ENCODE measurements around the gene TNRC18. TPM values are rescaled to one million over a fixed set of nuclear protein-coding genes. Genes with fewer than 3 reads are reported as not detected.

Gene TNRC18
- total RNA-seq, 1 experiment from 2014 or later: 10.2 TPM

DNA sequence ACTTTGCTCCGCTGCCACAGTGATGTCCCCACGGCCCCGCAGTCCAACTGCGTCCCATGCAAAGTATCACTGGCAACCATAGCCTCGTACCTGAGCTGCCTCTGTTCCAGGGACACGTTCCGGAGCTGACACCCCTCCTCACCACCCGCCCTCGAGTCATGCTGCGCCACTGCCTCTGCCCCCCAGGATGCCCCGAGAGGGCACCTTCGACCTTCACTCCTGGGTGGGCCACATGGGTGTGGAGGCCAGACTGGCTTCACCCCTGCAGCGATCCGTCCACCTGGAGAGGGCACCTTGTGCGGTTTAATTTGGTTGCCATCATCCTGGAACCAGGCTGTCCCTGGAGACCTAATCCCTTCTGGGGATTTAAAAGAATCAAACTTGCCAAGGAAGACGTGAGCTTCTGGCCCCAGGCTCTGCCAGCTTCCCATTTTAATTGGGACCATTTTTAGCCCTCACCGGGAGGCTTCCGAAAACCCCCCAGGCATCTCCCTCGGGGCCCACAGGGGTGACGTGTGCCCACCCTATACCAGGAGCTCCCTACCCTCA, 19.2 kb upstream of the TNRC18 start:
- Histone ChIP-seq H3K9ac (ENCODE audit: low read length) (no peak overlapping the region), H3K9me2 (replicated peaks; ENCODE audit: insufficient read depth, low read length) (no peaks in the 10 kb centered on the region), H3K27ac (ENCODE audit: low read length) (no peak overlapping the region), H3K79me2 (ENCODE audit: low read length) (no peaks in the 10 kb centered on the region), H3K36me3 (ENCODE audit: insufficient read depth, low read length) (no peaks in the 10 kb centered on the region), H4K20me1 (ENCODE audit: insufficient read depth, low read depth, low read length) (no peaks in the 10 kb centered on the region), H3K4me3 (ENCODE audit: low read length) (no peak overlapping the region), H3K9me3 (ENCODE audit: low read length) (no peaks in the 10 kb centered on the region; the same call in 1 of the 2 replicates), H2AFZ (ENCODE audit: low read length) (no peak overlapping the region), H3K27me3 (ENCODE audit: low read length) (no peaks in the 10 kb centered on the region), H3K4me2 (ENCODE audit: low read depth, low read length, poor library complexity, severe bottlenecking) (no peak overlapping the region), H3K4me1 (ENCODE audit: low read length) (peaks cover 4% of the 10 kb centered on the region; the same call in 1 of the 2 replicates)
- DNase-seq: no peak

DNA sequence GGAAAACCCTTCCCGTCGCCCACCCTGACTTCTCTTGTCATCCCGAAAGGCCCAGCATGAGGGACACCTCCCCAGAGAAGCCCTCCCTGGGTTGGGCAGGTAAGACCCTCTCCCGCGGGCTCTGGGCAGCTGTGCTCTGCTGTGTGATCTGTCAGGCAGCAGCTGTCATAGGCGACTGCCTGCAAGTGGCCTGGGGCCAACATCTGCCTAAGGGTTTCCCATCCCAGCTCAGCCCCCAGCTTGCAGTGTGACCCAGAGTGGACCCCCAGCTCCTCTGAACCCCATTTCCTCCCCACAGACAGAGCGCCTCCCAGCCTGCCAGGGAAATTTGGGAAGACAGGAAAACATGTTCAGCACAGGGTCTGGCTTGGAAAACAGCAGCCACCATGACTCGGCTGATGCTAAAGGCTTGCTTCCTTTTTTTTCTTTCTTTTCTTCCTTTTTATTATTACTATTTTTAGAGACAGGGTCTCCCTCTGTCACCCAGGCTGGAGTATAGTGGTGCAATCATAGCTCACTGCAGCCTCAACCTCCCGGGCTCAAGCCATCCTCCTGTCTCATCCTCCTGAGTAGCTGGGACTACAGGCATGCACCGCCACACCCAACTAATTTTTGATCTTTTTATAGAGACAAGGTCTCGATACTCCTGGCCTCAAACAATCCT, 18.3 kb upstream of the TNRC18 start:
- Histone ChIP-seq H2AFZ (ENCODE audit: low read length) (no peak overlapping the region), H3K4me2 (ENCODE audit: low read depth, low read length, poor library complexity, severe bottlenecking) (no peak overlapping the region), H3K4me1 (ENCODE audit: low read length) (peaks cover 4% of the 10 kb centered on the region; the same call in 1 of the 2 replicates), H3K4me3 (ENCODE audit: low read length) (no peak overlapping the region), H3K36me3 (ENCODE audit: insufficient read depth, low read length) (no peaks in the 10 kb centered on the region), H3K79me2 (ENCODE audit: low read length) (no peaks in the 10 kb centered on the region), H3K9ac (ENCODE audit: low read length) (no peak overlapping the region), H3K27me3 (ENCODE audit: low read length) (no peaks in the 10 kb centered on the region), H4K20me1 (ENCODE audit: insufficient read depth, low read depth, low read length) (no peaks in the 10 kb centered on the region), H3K9me2 (replicated peaks; ENCODE audit: insufficient read depth, low read length) (no peaks in the 10 kb centered on the region), H3K9me3 (ENCODE audit: low read length) (no peaks in the 10 kb centered on the region; the same call in 1 of the 2 replicates), H3K27ac (ENCODE audit: low read length) (no peak overlapping the region)
- DNase-seq: no peak

DNA sequence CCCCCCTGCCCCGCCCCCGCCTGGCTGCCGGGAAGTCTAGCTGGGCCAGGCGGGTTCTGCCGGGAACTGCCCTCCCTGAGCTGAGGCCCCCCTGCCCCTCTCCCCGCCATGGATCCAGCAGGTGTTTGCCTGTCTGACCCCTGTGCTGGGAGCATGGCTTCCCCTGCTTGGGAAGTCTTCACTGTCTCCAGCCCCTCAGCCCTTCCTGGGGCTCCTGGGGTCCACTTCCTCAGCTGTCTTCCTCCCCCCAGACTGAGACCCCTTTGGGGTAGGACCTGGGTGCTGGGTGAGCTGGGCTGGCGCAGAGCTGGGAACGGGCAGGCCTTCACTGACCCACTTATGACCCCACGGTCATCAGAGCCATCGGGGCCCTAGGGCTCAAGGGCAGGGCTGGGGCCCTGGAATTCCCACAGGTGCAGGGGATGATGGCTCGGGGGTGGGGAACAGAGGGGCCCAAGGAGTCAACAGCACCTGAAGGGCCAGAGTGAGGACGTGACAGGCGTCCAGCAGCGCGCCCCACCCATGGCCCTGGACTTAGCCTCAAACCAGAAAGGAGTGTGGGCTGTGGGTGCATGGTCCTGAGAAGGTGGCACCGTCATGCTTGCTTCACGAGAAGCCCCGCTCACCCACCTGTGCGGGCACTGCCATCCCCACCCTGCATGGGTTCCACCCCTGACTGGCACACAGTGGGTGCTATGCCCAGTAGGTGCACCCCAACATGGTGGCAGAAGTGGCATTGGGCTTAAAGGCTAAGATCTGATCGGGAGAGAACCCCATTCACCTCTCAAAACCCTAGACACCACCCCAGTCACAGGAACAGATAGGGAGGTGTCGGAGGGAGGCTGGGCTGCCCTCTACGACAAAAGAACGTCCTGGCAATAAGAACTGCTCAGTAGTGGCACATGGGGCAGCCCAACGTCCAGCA, 16.2 kb upstream of the TNRC18 start:
- no peak overlapping the region for H3K27ac ChIP-seq (ENCODE audit: low read length)
- no peaks in the 10 kb centered on the region for H3K27me3 ChIP-seq (ENCODE audit: low read length)
- H3K9ac ChIP-seq (ENCODE audit: low read length): no peak overlapping the region
- peaks cover 4% of the 10 kb centered on the region; the same call in 1 of the 2 replicates for H3K4me1 ChIP-seq (ENCODE audit: low read length)
- no peaks in the 10 kb centered on the region for H3K9me2 ChIP-seq (replicated peaks; ENCODE audit: insufficient read depth, low read length)
- no peaks in the 10 kb centered on the region for H3K79me2 ChIP-seq (ENCODE audit: low read length)
- H3K4me3 ChIP-seq (ENCODE audit: low read length): no peak overlapping the region
- no peak overlapping the region for H3K4me2 ChIP-seq (ENCODE audit: low read depth, low read length, poor library complexity, severe bottlenecking)
- no peak overlapping the region for H2AFZ ChIP-seq (ENCODE audit: low read length)
- H3K9me3 ChIP-seq (ENCODE audit: low read length): no peaks in the 10 kb centered on the region; the same call in 1 of the 2 replicates
- no peaks in the 10 kb centered on the region for H4K20me1 ChIP-seq (ENCODE audit: insufficient read depth, low read depth, low read length)
- H3K36me3 ChIP-seq (ENCODE audit: insufficient read depth, low read length): no peaks in the 10 kb centered on the region
- no peak for DNase-seq

- no peak for DNase-seq
- H3K9me2 ChIP-seq (replicated peaks; ENCODE audit: insufficient read depth, low read length): no peaks in the 10 kb centered on the region
- no peaks in the 10 kb centered on the region for H3K79me2 ChIP-seq (ENCODE audit: low read length)
- no peaks in the 10 kb centered on the region for H3K27me3 ChIP-seq (ENCODE audit: low read length)
- H3K9ac ChIP-seq (ENCODE audit: low read length): no peak overlapping the region
- H4K20me1 ChIP-seq (ENCODE audit: insufficient read depth, low read depth, low read length): no peaks in the 10 kb centered on the region
- H3K9me3 ChIP-seq (ENCODE audit: low read length): no peaks in the 10 kb centered on the region; the same call in 1 of the 2 replicates
- no peaks in the 10 kb centered on the region for H3K36me3 ChIP-seq (ENCODE audit: insufficient read depth, low read length)
- H3K4me1 ChIP-seq (ENCODE audit: low read length): peaks cover 4% of the 10 kb centered on the region; the same call in 1 of the 2 replicates
- H3K4me2 ChIP-seq (ENCODE audit: low read depth, low read length, poor library complexity, severe bottlenecking): no peak overlapping the region
- no peak overlapping the region for H2AFZ ChIP-seq (ENCODE audit: low read length)
- H3K27ac ChIP-seq (ENCODE audit: low read length): no peak overlapping the region
- no peak overlapping the region for H3K4me3 ChIP-seq (ENCODE audit: low read length)
Measured at GRCh38 chr7:5439209-5439571, 15.6 kb upstream of the TNRC18 start.

DNA sequence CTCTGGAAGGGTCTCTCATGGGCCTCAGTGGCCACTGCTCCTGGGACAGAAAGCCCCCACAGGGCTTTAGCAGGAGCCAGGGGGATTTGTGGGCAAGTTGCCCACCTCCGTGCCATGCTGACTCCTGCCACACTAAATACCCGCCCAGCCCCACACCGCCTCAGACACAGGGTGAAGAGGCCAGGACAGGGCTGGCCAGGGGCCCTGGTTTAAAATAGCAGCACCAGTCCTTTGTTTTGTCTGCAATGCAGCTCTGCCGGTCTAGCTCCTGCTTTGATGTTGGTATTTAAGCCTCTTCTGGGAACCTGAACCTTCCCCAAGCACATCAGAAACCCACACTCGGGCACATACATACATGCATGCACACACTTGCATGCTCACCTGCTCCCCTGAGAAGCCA, 14.4 kb upstream of the TNRC18 start:
- Histone ChIP-seq H3K9me2 (replicated peaks; ENCODE audit: insufficient read depth, low read length) (no peaks in the 10 kb centered on the region), H3K4me1 (ENCODE audit: low read length) (peaks cover 4% of the 10 kb centered on the region; the same call in 1 of the 2 replicates), H3K27me3 (ENCODE audit: low read length) (no peaks in the 10 kb centered on the region), H3K9ac (ENCODE audit: low read length) (no peak overlapping the region), H4K20me1 (ENCODE audit: insufficient read depth, low read depth, low read length) (no peaks in the 10 kb centered on the region), H3K36me3 (ENCODE audit: insufficient read depth, low read length) (no peaks in the 10 kb centered on the region), H2AFZ (ENCODE audit: low read length) (no peak overlapping the region), H3K9me3 (ENCODE audit: low read length) (no peaks in the 10 kb centered on the region; the same call in 1 of the 2 replicates), H3K4me2 (ENCODE audit: low read depth, low read length, poor library complexity, severe bottlenecking) (no peak overlapping the region), H3K79me2 (ENCODE audit: low read length) (no peaks in the 10 kb centered on the region), H3K4me3 (ENCODE audit: low read length) (no peak overlapping the region), H3K27ac (ENCODE audit: low read length) (no peak overlapping the region)
- no peak for DNase-seq

DNA sequence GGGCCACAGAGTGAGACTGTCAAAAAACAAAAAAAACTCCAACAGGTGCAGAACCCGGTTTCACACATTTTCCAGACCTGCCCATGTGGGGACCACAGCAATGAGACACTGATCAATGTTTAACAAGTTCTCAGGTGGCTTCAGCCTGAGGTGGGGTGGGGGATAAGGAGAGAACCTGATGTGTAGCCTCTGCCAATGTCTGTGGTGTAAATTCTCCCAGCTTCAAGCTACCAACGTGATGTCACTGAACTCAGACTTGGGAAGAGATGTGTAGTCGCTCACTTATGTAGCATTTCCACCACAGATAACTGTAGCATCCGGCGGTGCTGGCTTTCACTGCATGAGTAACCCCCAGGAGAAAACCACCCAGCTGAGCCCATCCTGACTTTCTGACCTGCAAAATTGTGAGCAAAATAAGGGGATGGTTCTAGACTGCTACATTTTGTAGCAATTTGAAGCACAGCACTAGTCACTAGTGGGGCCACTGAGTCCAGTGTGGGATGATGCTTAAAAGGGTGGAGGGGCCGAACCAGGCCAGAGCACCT, 13.8 kb upstream of the TNRC18 start:
- H3K4me1 ChIP-seq (ENCODE audit: low read length): peaks cover 4% of the 10 kb centered on the region; the same call in 1 of the 2 replicates
- no peaks in the 10 kb centered on the region for H3K79me2 ChIP-seq (ENCODE audit: low read length)
- H3K27me3 ChIP-seq (ENCODE audit: low read length): no peaks in the 10 kb centered on the region
- no peaks in the 10 kb centered on the region for H4K20me1 ChIP-seq (ENCODE audit: insufficient read depth, low read depth, low read length)
- no peak for DNase-seq
- H3K4me3 ChIP-seq (ENCODE audit: low read length): no peak overlapping the region
- no peaks in the 10 kb centered on the region for H3K9me2 ChIP-seq (replicated peaks; ENCODE audit: insufficient read depth, low read length)
- no peak overlapping the region for H2AFZ ChIP-seq (ENCODE audit: low read length)
- H3K9me3 ChIP-seq (ENCODE audit: low read length): no peaks in the 10 kb centered on the region; the same call in 1 of the 2 replicates
- H3K36me3 ChIP-seq (ENCODE audit: insufficient read depth, low read length): no peaks in the 10 kb centered on the region
- no peak overlapping the region for H3K9ac ChIP-seq (ENCODE audit: low read length)
- no peak overlapping the region for H3K27ac ChIP-seq (ENCODE audit: low read length)
- H3K4me2 ChIP-seq (ENCODE audit: low read depth, low read length, poor library complexity, severe bottlenecking): no peak overlapping the region

DNA sequence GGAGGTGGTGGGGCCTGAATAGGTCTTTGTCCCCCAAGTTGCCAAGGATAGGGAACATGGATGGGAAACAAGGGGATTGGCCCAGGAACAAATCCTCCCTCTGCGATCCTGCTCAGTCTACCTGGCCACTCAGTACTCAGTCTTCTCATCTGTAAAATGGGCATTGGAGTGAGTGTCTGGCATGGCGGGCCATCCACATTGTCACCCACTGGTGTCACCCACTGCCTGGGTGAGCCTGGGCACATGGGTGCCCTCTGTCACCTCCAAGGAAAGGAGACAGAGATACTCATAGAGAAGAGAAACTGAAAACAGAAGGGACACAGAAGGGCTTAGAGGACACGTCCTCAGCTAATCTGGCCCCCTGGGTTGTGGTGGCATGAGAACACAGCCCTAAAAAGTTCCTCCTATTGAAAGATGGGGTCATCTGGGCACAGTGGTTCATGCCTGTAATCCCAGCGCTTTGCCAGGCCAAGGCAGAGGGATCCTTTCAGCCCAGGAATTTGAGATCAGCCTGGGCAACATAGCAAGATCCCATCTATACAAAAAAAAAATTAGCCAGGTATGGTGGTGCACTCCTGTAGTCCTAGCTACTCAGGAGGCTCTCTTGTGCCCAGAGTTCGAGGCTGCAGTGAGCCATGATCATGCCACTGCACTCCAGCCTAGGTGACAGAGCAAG, 12.5 kb upstream of the TNRC18 start:
- H3K27ac ChIP-seq (ENCODE audit: low read length): no peak overlapping the region
- no peaks in the 10 kb centered on the region for H4K20me1 ChIP-seq (ENCODE audit: insufficient read depth, low read depth, low read length)
- H3K9me3 ChIP-seq (ENCODE audit: low read length): no peaks in the 10 kb centered on the region; the same call in 1 of the 2 replicates
- no peak overlapping the region for H3K9ac ChIP-seq (ENCODE audit: low read length)
- no peak for DNase-seq
- H3K27me3 ChIP-seq (ENCODE audit: low read length): no peaks in the 10 kb centered on the region
- no peak overlapping the region for H2AFZ ChIP-seq (ENCODE audit: low read length)
- no peaks in the 10 kb centered on the region for H3K79me2 ChIP-seq (ENCODE audit: low read length)
- no peaks in the 10 kb centered on the region for H3K9me2 ChIP-seq (replicated peaks; ENCODE audit: insufficient read depth, low read length)
- no peaks in the 10 kb centered on the region for H3K4me1 ChIP-seq (ENCODE audit: low read length)
- H3K4me2 ChIP-seq (ENCODE audit: low read depth, low read length, poor library complexity, severe bottlenecking): no peak overlapping the region
- no peak overlapping the region for H3K4me3 ChIP-seq (ENCODE audit: low read length)
- H3K36me3 ChIP-seq (ENCODE audit: insufficient read depth, low read length): no peaks in the 10 kb centered on the region
